Lung (tissue), 16 donors: Measurements from ENCODE around the gene STRN4. TPM values are rescaled to one million over a fixed set of nuclear protein-coding genes. Genes with fewer than 3 reads are reported as not detected.

Source experiments
- ATAC-seq: fragments of 200-7000 bp; cut with Tn5 transposase; one replicate; pipeline ENCODE4 v1.9.1; 2020; ENCODE audit warnings: moderate number of reproducible peaks; ENCODE audit not compliant: insufficient read depth, low FRiP score
- DNase-seq, 3 donors: peaks; one replicate each; pipeline ENCODE4 v3.0.0-alpha.2; 2013 to 2017
- H3K27ac ChIP-seq, 2 donors: one replicate each; pipeline ENCODE4 v1.5.1; 2013; ENCODE audit warnings: mild to moderate bottlenecking in 2 of 2, moderate library complexity in 2 of 2, control low read depth in 1 of 2, inconsistent platforms in 1 of 2, low read depth in 1 of 2, low read length in 1 of 2
- H3K27me3 ChIP-seq, 3 donors: one replicate each; pipeline ENCODE4 v1.5.1; 2013; ENCODE audit warnings: low read length in 2 of 3; ENCODE audit not compliant: control insufficient read depth in 3 of 3, insufficient read depth in 3 of 3
- H3K36me3 ChIP-seq, 4 donors: one replicate each; pipeline ENCODE4 v1.5.1; 2013; ENCODE audit warnings: low read length in 4 of 4, mild to moderate bottlenecking in 1 of 4, moderate library complexity in 1 of 4; ENCODE audit not compliant: control insufficient read depth in 4 of 4, insufficient read depth in 4 of 4
- H3K4me1 ChIP-seq, 5 donors: one replicate each; pipeline ENCODE4 v1.5.1; 2013; ENCODE audit warnings: low read length in 5 of 5, mild to moderate bottlenecking in 2 of 5, moderate library complexity in 1 of 5; ENCODE audit not compliant: control insufficient read depth in 5 of 5, insufficient read depth in 5 of 5
- H3K4me3 ChIP-seq: one replicate; pipeline ENCODE4 v1.5.1; 2013; ENCODE audit warnings: mild to moderate bottlenecking, control low read depth, moderate library complexity
- H3K9ac ChIP-seq, 2 donors: one replicate each; pipeline ENCODE4 v1.5.1; 2013; ENCODE audit warnings: low read length in 2 of 2, control low read depth in 1 of 2; ENCODE audit not compliant: insufficient read depth in 1 of 2
- H3K9me3 ChIP-seq, 4 donors: one replicate each; pipeline ENCODE4 v1.5.1; 2013; ENCODE audit warnings: low read length in 3 of 4, mild to moderate bottlenecking in 1 of 4, moderate library complexity in 1 of 4; ENCODE audit not compliant: control insufficient read depth in 4 of 4, insufficient read depth in 3 of 4
- CTCF ChIP-seq: IDR thresholded peaks from 2 replicates; pipeline ENCODE4 v1.5.1; 2012; ENCODE audit warnings: mild to moderate bottlenecking; ENCODE audit errors: control extremely low read depth, extremely low read depth
- WGBS, 2 donors: extraction: QIAGEN DNeasy Blood & Tissue Kit; methylation state at CpG; one replicate each; pipeline ENCODE4 v1.1.7; 2013; 5-methylcytosine and 5-hydroxymethylcytosine counted together
- long read RNA-seq, 5 donors: transcript quantifications; one replicate each; lab custom pipeline, GENCODE V29; 2026
- polyA plus RNA-seq, 2 donors: library from polyadenylated mRNA; stranded (reverse); fragments of 200-250 nt; gene quantifications; one replicate each; pipeline ENCODE4 v1.2.1, GENCODE V29; 2013
- total RNA-seq, 2 donors: library from RNA; depleted of rRNA in 1 of 2; stranded (reverse); fragments of >200 nt in 1 of 2; gene quantifications; one replicate each; pipeline ENCODE4 v1.2.1, GENCODE V29; 2014 to 2021
- donor health status: control.
- donor health status: control.
- donor health status: Bipolar disorder and iron deficiency.
- donor health status: healthy.
- donor health status: DM: yes; HTN: yes; CAD: no.

The STRN4 gene
- total RNA-seq = 10 to 100 TPM; 71.6 to 86.8 TPM
- polyA plus RNA-seq = 10 to 100 TPM; 71.9 to 86.6 TPM
- long read RNA-seq, donor 1, transcript STRN4-201 (18 exons, 3,210 nt) = minor isoform, 14 of 67 reads
- long read RNA-seq, donor 1, transcript STRN4-222 (1 exons, 2,240 nt) = major isoform, 37 of 67 reads
- long read RNA-seq, donor 1, partial matches to known transcripts = 12 of 67 reads
- long read RNA-seq, donor 1, other reads (novel, unspliced or antisense) = 0 of 67 reads
- long read RNA-seq, donor 2, transcript STRN4-222 (1 exons, 2,240 nt) = major isoform, 16 of 19 reads
- long read RNA-seq, donor 2, partial matches to known transcripts = 0 of 19 reads
- long read RNA-seq, donor 2, other reads (novel, unspliced or antisense) = 0 of 19 reads
- long read RNA-seq, donor 3, transcript STRN4-222 (1 exons, 2,240 nt) = major isoform, 12 of 30 reads
- long read RNA-seq, donor 3, partial matches to known transcripts = 11 of 30 reads
- long read RNA-seq, donor 3, other reads (novel, unspliced or antisense) = 0 of 30 reads
- long read RNA-seq, donor 4, transcript STRN4-222 (1 exons, 2,240 nt) = major isoform, 19 of 23 reads
- long read RNA-seq, donor 4, partial matches to known transcripts = 0 of 23 reads
- long read RNA-seq, donor 4, other reads (novel, unspliced or antisense) = 0 of 23 reads
- long read RNA-seq, donor 5, transcript STRN4-201 (18 exons, 3,210 nt) = minor isoform, 6 of 69 reads
- long read RNA-seq, donor 5, transcript STRN4-222 (1 exons, 2,240 nt) = major isoform, 39 of 69 reads
- long read RNA-seq, donor 5, partial matches to known transcripts = 14 of 69 reads
- long read RNA-seq, donor 5, other reads (novel, unspliced or antisense) = 0 of 69 reads

GRCh38 chr19:46746281-46747057, at the start of gene STRN4:
Gene STRN4 (minus strand): TSS chr19:46746450. CDS start chr19:46746430, 20 bp downstream.
- no peaks in the 10 kb centered on the region for H3K9me3 ChIP-seq
- H3K4me1 ChIP-seq = peaks cover 4 to 25% (median 6%) of the 10 kb centered on the region in 5 donors
- peak; percentile 69 to 74 (median 73) for DNase-seq
- H3K36me3 ChIP-seq = peaks cover 0 to 3% (median 0%) of the 10 kb centered on the region in 4 donors
- H3K27me3 ChIP-seq = no peaks in the 10 kb centered on the region
- no peak for TF ChIP-seq CTCF
- peak; percentile 43 for ATAC-seq
- peak within 1 kb of the TSS; percentile 73 for H3K9ac ChIP-seq
- peak within 1 kb of the TSS; percentile 79 for H3K4me3 ChIP-seq
- 1% methylated on average over 28 to 73 of the region's 74 CpGs for WGBS, 2 donors
- peak within 1 kb of the TSS; percentile 88 to 93 for H3K27ac ChIP-seq

GRCh38 chr19:46791944-46792343, 45.7 kb upstream of the STRN4 start:
- 14 to 37% methylated on average over 5 of the region's 5 CpGs for WGBS, 2 donors
- no peaks in the 10 kb centered on the region for H3K9me3 ChIP-seq
- TF ChIP-seq CTCF = no peak
- H3K4me3 ChIP-seq = no peak overlapping the region
- DNase-seq (peak; percentile 27 to 76 (median 42)), ATAC-seq (no peak)
- peak overlapping the region in 1 of 2 donors; percentile 56 for H3K27ac ChIP-seq
- H3K27me3 ChIP-seq = no peaks in the 10 kb centered on the region
- H3K9ac ChIP-seq = no peak overlapping the region
- H3K36me3 ChIP-seq = peaks cover 0 to 10% (median 0%) of the 10 kb centered on the region in 4 donors
- H3K4me1 ChIP-seq = peaks cover 0 to 29% (median 9%) of the 10 kb centered on the region in 5 donors

- TF ChIP-seq CTCF = no peak
- WGBS, 2 donors = 89 to 92% methylated on average over 8 of the region's 8 CpGs
- H3K27ac ChIP-seq = no peak overlapping the region
Observed at GRCh38 chr19:46789371-46789770, 43.1 kb upstream of the STRN4 start.

More at GRCh38 chr19:46789371-46789770, 43.1 kb upstream of the STRN4 start:
- peaks cover 0 to 16% (median 3%) of the 10 kb centered on the region in 4 donors for H3K36me3 ChIP-seq
- H3K9me3 ChIP-seq = no peaks in the 10 kb centered on the region
- H3K4me1 ChIP-seq = peaks cover 0 to 30% (median 7%) of the 10 kb centered on the region in 5 donors
- DNase-seq (no peak), ATAC-seq (no peak)
- no peak overlapping the region for H3K4me3 ChIP-seq
- no peak overlapping the region for H3K9ac ChIP-seq
- no peaks in the 10 kb centered on the region for H3K27me3 ChIP-seq
